GM21619 (cell line): ENCODE measurements around the gene RAD51B.
"Not testable (repeated sequence)": the region's sequence is repeated elsewhere in the genome, so short reads cannot be mapped to it uniquely, and the experiment has no call there.

ENCODE experiments used
- ATAC-seq: cut with Tn5 transposase; IDR thresholded peaks from one replicate; pipeline ENCODE4 v1.9.1; 2021; ENCODE audit not compliant: unreplicated experiment

RAD51B gene

GRCh38 chr14:68413509-68413908 is 593.9 kb downstream of the RAD51B start:
- no peak for ATAC-seq

DNA sequence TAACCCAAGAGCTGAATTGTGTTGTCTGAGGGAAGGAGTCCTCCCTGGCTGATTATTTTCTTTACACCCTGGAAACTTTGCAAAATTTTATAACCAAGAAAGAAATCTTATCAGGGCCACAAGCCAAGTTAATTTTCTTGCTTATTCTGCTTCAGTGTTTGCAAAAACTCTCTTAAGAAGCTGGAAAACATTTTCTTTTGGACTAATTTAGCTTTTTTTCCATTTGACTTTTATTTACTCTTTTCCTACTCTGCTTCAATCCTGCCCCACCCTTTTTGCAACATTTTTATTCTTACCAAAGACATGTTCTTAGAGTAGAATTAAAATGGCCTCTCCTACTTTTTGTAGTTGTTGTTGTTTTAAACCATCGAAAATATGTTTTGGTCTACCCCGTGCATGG is 594.5 kb downstream of the RAD51B start:
- ATAC-seq = no peak

- ATAC-seq = no peak
Measured at GRCh38 chr14:68416171-68416570, 596.6 kb downstream of the RAD51B start.

- no peak for ATAC-seq
Measured at GRCh38 chr14:68417009-68417650, 597.6 kb downstream of the RAD51B start.

DNA sequence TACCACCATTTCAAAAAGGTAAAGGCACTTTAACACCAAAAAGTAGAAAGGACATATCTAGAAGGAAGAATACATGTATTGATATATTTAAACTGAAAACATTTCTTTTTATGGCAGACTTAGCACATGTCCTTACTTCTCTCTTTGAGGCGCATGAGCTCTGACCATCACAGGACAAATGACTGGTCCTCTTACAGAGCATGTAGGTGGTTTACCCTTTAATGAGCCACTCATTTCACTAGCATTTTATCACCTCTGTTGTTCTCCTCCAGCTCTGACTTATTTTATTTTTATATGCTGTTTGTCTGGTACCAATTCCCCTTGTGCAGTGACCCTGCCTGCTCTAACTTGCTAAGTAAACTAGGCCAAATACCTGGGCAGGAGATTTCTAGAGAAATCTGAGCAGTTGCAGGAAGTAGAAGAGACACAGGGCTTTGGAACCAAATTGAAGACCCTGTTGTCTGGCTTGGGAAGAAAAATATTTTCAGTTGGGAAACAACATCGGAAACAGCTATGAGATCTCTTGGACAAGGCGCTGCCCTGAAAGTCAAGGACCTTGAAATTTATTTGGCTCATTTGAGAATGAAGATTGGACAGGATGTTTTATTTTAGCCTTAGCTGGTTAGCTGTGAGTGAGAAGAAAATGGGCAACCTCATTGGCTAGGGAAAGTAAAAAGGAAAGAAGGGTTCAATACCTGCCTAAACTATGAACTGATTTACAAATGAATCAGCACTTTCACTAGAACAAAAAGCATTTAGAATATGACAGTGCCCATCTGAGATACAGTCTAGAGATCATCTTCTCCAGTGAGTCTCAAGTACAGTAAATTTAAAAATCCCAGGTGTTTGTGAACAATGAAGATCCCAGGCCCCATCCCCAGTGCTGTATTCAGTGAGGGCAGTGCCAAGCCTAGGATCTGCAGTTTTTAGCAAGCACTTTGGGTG is 598.9 kb downstream of the RAD51B start:
- no peak for ATAC-seq

DNA sequence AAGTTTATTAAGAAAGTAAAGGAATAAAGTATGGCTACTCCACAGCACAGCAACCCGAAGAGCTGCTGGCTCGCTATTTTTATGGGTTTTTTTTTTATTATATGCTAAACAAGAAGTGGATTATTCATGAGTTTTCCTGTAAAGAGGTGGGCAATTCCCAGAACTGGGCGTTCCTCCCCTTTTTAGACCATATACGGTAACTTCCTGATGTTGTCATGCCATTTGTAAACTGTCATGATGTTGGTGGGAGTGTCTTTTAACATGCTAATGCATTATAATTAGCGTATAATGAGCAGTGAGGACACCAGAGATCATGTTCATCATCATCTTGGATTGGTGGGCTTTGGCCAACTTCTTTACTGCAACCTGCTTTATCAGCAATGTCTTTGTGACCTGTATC is 600.8 kb downstream of the RAD51B start:
- no peak for ATAC-seq

GRCh38 chr14:68421116-68421515 is 601.5 kb downstream of the RAD51B start:
- no peak for ATAC-seq

GRCh38 chr14:68423686-68424085 is 604.1 kb downstream of the RAD51B start:
- ATAC-seq = no peak

DNA sequence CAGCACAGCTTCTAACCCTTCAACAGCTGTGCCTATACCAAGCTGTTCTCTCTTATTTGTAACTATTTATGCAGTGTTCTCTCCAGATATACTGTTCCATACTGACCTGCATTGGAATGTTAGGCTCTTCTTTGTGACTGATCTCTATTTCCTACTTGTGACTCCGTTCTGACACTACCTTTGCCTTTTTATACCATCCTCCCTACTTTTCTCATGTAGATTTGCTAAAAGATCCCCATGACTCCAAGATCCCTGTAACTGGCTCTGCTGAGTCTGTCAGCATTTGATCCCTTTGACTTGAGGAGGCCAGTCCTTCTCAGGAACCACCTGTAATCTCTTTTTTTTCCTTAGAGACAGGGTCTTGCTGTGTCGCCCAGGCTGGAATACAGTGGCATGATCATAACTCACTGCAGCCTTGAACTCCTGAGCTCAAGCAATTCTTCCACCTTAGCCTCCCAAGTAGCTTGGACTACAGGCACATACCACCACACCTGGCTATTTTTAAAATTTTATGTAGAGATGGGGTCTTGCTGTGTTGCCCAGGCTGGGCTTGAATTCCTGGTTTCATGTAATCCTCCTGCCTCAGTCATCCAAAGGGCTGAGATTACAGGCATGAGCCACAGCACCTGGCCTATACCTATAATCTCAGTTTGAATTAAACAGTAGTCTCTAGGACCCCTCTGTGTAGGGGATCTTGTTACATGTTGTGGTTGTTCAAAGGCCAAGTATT is 605.0 kb downstream of the RAD51B start:
- ATAC-seq = no peak

DNA sequence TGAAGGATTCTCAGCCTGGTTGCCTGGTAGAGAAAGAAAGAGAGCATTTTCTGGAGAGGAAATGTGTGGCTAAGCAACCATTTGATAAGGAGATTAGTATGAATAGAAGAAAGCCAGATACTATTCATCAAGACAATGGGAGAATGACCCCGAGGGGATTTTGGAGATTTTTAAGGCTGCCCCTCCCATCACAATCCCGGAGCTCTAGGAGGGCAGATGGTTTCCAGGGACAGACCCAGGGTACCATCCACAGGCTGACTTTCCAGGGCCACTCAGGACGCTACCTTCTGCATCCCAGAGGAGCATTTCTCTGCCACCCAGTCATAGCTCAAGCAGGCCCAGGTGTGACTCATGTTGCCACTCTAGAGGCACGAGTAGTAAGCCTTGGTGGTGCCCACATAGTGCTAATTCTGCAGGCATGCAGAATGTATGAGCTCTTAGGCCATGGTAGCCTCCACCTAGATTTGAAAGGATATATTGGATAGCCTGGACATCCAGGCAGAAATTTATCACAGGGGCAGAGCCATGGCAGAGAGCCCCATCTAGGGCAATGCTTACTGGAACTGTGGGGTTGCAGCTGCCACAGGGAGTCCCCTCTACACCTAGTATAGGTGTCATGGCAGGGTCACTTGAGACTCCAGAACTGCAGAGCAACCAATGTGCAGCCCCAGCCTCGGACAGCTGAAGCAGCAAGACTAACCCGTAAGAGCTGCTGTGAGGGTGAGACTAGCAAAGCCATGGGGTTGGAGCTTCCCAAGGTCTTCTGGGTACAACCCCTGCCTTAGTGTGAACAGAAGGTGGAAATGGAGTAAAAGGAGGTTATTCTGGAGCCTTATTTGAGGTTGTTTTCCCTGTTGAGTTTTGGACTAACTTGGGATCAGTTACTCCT is 607.3 kb downstream of the RAD51B start:
- ATAC-seq = no peak

GRCh38 chr14:68427550-68427890 is 607.9 kb downstream of the RAD51B start:
- no peak for ATAC-seq

DNA sequence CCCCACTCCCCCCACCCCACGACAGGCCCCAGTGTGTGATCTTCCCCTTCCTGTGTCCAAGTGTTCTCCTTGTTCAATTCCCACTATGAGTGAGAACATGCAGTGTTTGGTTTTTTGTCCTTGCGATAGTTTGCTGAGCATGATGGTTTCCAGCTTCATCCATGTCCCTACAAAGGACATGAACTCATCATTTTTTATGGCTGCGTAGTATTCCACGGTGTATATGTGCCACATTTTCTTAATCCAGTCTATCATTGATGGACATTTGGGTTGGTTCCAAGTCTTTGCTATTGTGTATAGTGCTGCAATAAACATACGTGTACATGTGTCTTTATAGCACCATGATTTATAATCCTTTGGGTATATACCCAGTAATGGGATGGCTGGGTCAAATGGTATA is 609.3 kb downstream of the RAD51B start:
- ATAC-seq = not testable (repeated sequence)

DNA sequence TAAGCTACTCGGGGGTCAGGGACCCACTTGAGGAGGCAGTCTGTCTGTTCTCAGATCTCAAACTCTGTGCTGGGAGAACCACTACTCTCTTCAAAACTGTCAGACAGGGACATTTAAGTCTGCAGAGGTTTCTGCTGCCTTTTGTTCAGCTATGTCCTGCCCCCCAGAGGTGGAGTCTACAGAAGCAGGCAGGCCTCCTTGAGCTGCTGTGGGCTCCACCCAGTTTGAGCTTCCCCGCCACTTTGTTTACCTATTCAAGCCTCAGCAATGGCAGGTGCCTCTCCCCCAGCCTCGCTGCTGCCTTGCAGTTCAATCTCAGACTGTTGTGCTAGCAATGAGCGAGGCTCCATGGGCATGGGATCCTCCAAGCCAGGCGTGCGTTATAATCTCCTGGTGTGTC is 614.6 kb downstream of the RAD51B start:
- not testable (repeated sequence) for ATAC-seq

GRCh38 chr14:68435631-68436030 is 616.1 kb downstream of the RAD51B start:
- ATAC-seq = not testable (repeated sequence)

- no peak for ATAC-seq
Measured at GRCh38 chr14:68439676-68440075, 620.1 kb downstream of the RAD51B start.

GRCh38 chr14:68440820-68441219 is 621.2 kb downstream of the RAD51B start:
- no peak for ATAC-seq

- ATAC-seq = no peak
Measured at GRCh38 chr14:68441542-68441941, 622.0 kb downstream of the RAD51B start.

DNA sequence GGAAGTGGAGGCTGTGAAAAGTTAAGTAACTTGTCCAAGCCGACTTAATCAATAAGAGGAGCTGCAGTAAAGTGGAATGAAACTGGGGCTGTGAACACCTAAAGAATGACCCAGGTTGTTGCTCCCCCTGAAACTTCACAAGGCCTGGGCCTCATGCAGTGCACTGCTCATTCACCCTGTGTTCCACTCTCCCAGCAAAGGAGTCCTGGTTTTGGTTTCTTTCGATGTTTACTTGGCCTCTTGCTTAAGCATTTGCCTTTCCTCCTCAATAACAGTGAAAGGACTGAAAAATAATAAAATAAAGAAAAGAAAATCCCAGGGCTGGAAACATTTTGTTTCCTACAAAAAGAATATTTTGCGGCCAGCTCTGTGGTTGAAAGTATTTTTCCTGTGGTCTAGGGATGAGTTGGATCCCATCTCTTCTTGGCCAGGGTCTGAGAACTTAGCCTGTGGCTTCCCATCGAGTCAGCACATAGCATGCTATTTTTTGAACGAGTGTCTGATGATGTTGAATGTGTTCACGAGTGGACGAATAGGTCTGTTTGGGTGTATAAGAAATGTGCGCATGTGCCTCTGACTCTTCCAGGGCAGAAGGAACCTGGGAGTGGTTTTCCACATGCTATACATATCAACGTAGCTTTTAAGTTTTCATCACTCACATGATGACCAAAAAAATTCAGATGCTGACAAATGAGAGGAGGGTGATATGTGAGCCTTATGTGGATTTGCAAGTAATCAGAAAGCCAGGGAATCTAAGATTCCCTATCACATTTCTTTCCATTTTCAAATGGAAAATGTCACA is 623.5 kb downstream of the RAD51B start:
- ATAC-seq = no peak

DNA sequence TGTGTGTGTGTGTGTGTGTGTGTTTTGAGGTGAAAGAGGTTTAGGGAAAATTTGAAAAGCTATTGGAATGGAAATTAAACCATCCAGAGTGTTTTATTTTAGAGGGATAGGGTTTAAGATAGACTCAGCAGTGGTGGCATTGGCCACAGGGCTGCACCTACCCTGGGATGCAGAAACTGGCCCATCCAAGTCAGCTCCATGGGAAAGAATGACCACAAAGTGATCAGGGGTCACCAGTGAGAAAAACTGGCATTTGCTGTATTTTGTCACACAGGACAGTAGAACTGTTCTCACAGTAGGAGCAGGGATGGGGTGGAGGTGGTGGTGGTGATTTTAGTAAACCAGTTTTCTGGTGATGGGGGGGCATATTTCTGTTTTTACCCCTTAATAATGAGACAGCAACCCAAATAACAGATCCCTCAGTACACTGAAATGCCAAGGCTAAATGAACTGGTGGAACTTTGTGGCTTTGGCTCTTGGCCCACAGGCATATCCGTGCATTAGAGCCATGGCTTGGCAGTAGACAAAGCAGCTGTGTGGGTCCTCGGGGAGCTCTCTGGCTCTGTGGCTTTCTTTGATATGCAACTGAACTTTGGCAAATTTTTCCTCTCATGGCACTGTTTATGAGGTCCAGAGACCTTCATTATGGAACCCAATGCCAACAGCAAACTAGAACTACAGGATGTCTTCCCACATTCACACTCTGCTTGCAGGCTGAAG is 625.0 kb downstream of the RAD51B start:
- ATAC-seq = no peak
